Liver (tissue), 9 donors: ENCODE results near the gene LIFR. TPM values are rescaled to one million over a fixed set of nuclear protein-coding genes. Genes with fewer than 3 reads are reported as not detected.

Experiments used
- DNase-seq: peaks from one replicate; pipeline ENCODE4 v3.0.0-alpha.2; 2017; ENCODE audit warnings: low spot score
- H3K27ac ChIP-seq, 2 donors: one replicate each; pipeline ENCODE4 v1.7.0; 2013; ENCODE audit warnings: inconsistent platforms in 2 of 2, low read length in 2 of 2, control low read depth in 1 of 2, low read depth in 1 of 2, mild to moderate bottlenecking in 1 of 2
- H3K27me3 ChIP-seq, 4 donors: one replicate each; pipeline versions ENCODE4 v1.6.1 to v1.7.0; 2013; ENCODE audit warnings: low read length in 3 of 4, inconsistent platforms in 1 of 4, mild to moderate bottlenecking in 1 of 4, moderate library complexity in 1 of 4; ENCODE audit not compliant: control insufficient read depth in 4 of 4, insufficient read depth in 4 of 4
- H3K36me3 ChIP-seq, 4 donors: one replicate each; pipeline versions ENCODE4 v1.6.1 to v1.7.0; 2013; ENCODE audit warnings: low read length in 3 of 4, mild to moderate bottlenecking in 3 of 4, low read depth in 1 of 4, moderate library complexity in 1 of 4; ENCODE audit not compliant: control insufficient read depth in 4 of 4, insufficient read depth in 3 of 4
- H3K4me1 ChIP-seq, 4 donors: one replicate each; pipeline versions ENCODE4 v1.6.1 to v1.7.0; 2013; ENCODE audit warnings: low read length in 3 of 4, mild to moderate bottlenecking in 3 of 4, moderate library complexity in 1 of 4; ENCODE audit not compliant: control insufficient read depth in 4 of 4, insufficient read depth in 4 of 4
- H3K4me3 ChIP-seq, 3 donors: one replicate each; pipeline versions ENCODE4 v1.6.1 to v1.7.0; 2013; ENCODE audit warnings: low read length in 3 of 3, control low read depth in 1 of 3, low read depth in 1 of 3, mild to moderate bottlenecking in 1 of 3
- H3K9ac ChIP-seq, 2 donors: one replicate each; pipeline ENCODE4 v1.7.0; 2013; ENCODE audit warnings: low read length in 2 of 2, mild to moderate bottlenecking in 2 of 2, moderate library complexity in 2 of 2, control low read depth in 1 of 2, low read depth in 1 of 2
- H3K9me3 ChIP-seq, 4 donors: one replicate each; pipeline versions ENCODE4 v1.6.1 to v1.7.0; 2013; ENCODE audit warnings: low read length in 3 of 4; ENCODE audit not compliant: control insufficient read depth in 4 of 4
- CTCF ChIP-seq: fragments of 150-350 bp; IDR thresholded peaks from 2 replicates; pipeline ENCODE4 v1.5.1; 2017; ENCODE audit warnings: improper control_type of control experiment, low read depth, low read length; ENCODE audit not compliant: missing input control
- EGR1 ChIP-seq, 2 donors: IDR thresholded peaks; 2 replicates each; pipeline ENCODE4 v1.6.1; 2016 to 2018; ENCODE audit warnings: antibody characterized with exemption in 2 of 2, low read depth in 2 of 2
- FOXA2 ChIP-seq: IDR thresholded peaks from 2 replicates; pipeline ENCODE4 v1.6.1; 2016; ENCODE audit warnings: antibody characterized with exemption
- GABPA ChIP-seq, 2 donors: IDR thresholded peaks in 1 of 2; conservative IDR thresholded peaks in 1 of 2; 2 replicates each; pipeline ENCODE4 v1.6.1; 2016; ENCODE audit warnings: antibody characterized with exemption in 2 of 2, mild to moderate bottlenecking in 1 of 2, moderate library complexity in 1 of 2
- HNF4A ChIP-seq, 2 donors: conservative IDR thresholded peaks; 2 replicates each; pipeline ENCODE4 v1.6.1; 2016; ENCODE audit warnings: antibody characterized with exemption in 2 of 2, mild to moderate bottlenecking in 2 of 2
- HNF4G ChIP-seq: IDR thresholded peaks from 2 replicates; pipeline ENCODE4 v1.6.1; 2016; ENCODE audit warnings: antibody characterized with exemption
- JUND ChIP-seq, 2 donors: IDR thresholded peaks; 2 replicates each; pipeline ENCODE4 v1.6.1; 2016; ENCODE audit warnings: antibody characterized with exemption in 2 of 2
- NR2F2 ChIP-seq: IDR thresholded peaks from 2 replicates; pipeline ENCODE4 v1.6.1; 2016; ENCODE audit warnings: antibody characterized with exemption
- RAD21 ChIP-seq, 2 donors: IDR thresholded peaks; 2 replicates each; pipeline ENCODE4 v1.6.1; 2016; ENCODE audit warnings: antibody characterized with exemption in 2 of 2, mild to moderate bottlenecking in 2 of 2
- REST ChIP-seq: IDR thresholded peaks from 2 replicates; pipeline ENCODE4 v1.6.1; 2016; ENCODE audit warnings: antibody characterized with exemption, mild to moderate bottlenecking
- RXRA ChIP-seq, 2 donors: IDR thresholded peaks; 2 replicates each; pipeline ENCODE4 v1.6.1; 2017 to 2018; ENCODE audit warnings: antibody characterized with exemption in 2 of 2, mild to moderate bottlenecking in 1 of 2
- SP1 ChIP-seq: IDR thresholded peaks from 2 replicates; pipeline ENCODE4 v1.6.1; 2018; ENCODE audit warnings: antibody characterized with exemption, mild to moderate bottlenecking
- TAF1 ChIP-seq: conservative IDR thresholded peaks from 2 replicates; pipeline ENCODE4 v1.6.1; 2016; ENCODE audit warnings: antibody characterized with exemption, mild to moderate bottlenecking
- YY1 ChIP-seq: IDR thresholded peaks from 2 replicates; pipeline ENCODE4 v1.6.1; 2016; ENCODE audit warnings: antibody characterized with exemption, mild to moderate bottlenecking
- ZBTB33 ChIP-seq: IDR thresholded peaks from 2 replicates; pipeline ENCODE4 v1.6.1; 2016; ENCODE audit warnings: antibody characterized with exemption
- WGBS: extraction: QIAGEN DNeasy Blood & Tissue Kit; methylation state at CpG from one replicate; pipeline ENCODE4 v1.1.7; 2013; 5-methylcytosine and 5-hydroxymethylcytosine counted together
- polyA plus RNA-seq, 2 donors: library from polyadenylated mRNA; stranded (reverse) in 1 of 2; unstranded in 1 of 2; fragments of 200-250 nt in 1 of 2; fragments of >200 nt in 1 of 2; fragmentation: Nextera tagmentation in 1 of 2; extraction: Ambion mirVana in 1 of 2; gene quantifications; one replicate each; pipeline versions ENCODE4 v1.2.1 to v1.2.3, GENCODE V29; 2013 to 2015
- total RNA-seq, 2 donors: library from RNA; depleted of rRNA; stranded (reverse); fragments of >200 nt; gene quantifications; one replicate each; pipeline ENCODE4 v1.2.3, GENCODE V29; 2014
- TF ChIP-seq, protein P1 (sequence below): IDR thresholded peaks from 2 replicates; pipeline ENCODE4 v1.6.1; 2016; ENCODE audit warnings: antibody characterized with exemption
- TF ChIP-seq, protein P2 (sequence below): IDR thresholded peaks from 2 replicates; pipeline ENCODE4 v1.6.1; 2016; ENCODE audit warnings: antibody characterized with exemption
- donor health status: healthy.
- donor health status: healthy.
- donor health status: healthy.
- donor health status: healthy.
- donor health status: healthy.

Gene LIFR
- total and polyA plus RNA-seq, 4 donors: 10.5 to 79.7 (median 32.8) TPM

DNA sequence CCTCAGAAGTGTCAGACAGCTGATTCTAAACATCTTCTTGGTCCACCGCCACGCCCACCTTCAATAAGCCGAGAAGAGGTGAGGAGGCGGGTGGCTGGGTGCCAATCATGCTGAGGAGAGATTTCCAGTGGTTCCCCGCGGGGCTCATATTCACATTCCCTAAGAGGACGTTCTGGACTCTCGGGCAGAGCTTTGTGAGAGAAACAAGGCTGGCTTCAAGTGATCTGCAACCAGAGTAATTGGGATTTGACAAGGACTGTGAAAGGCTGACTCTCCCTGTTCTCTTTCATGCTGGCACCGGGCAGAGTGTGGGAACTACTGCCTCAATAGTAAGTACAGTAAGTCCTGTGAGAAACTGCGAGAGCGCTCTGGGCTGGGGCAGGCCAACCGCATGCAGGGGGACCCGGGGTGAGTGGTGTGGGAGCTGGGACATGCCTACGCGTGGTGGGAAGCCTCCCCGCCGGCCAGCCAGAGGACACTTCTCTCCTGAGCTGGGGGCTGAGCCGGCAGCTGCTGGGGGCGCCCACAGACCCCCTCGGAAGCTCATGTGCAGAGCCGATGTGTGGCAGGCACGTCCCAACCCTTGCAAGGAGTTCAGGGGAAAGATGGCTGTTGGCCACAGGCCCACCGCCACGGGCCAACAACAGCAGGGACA, 110.9 kb downstream of the LIFR start:
- H3K9me3 ChIP-seq: no peaks in the 10 kb centered on the region
- H3K36me3 ChIP-seq: no peaks in the 10 kb centered on the region
- H3K9ac ChIP-seq: no peak overlapping the region
- no peaks in the 10 kb centered on the region for H3K27me3 ChIP-seq
- no peak overlapping the region for H3K27ac ChIP-seq
- WGBS: 89% methylated on average over 24 of the region's 24 CpGs
- peaks cover 0 to 2% (median 0%) of the 10 kb centered on the region in 4 donors for H3K4me1 ChIP-seq
- TF ChIP-seq JUND (IDR thresholded peaks at IDR 0.05) (no peak), FOXA2 (no peak), HNF4A (conservative IDR thresholded peaks at IDR 0.05) (no peak), RAD21 (IDR thresholded peaks at IDR 0.05) (no peak), RXRA (IDR thresholded peaks at IDR 0.05) (no peak), TAF1 (no peak), NR2F2 (no peak)
- DNase-seq: no peak
- H3K4me3 ChIP-seq: no peak overlapping the region

DNA sequence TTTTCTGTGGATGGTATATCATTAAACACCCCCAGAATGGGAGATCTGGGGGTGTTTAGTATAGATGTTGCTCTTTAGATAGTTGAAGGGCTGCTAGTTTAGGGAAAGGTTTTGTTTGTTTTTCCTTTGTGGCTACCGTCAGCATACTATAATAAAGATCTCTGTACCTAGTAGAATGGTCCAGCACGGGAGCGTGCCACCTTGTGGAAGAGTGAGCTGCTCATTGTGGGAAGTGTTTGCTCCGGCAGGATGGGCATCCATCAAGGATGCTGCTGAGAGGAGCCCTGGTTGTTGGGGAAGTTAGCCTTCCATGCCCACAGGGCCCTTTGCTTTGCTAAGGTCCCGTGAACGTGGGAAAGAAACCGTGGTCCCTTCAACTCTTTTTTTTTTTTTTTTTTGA, 113.1 kb downstream of the LIFR start:
- TF ChIP-seq TAF1 (no peak), HNF4G (no peak), HNF4A (conservative IDR thresholded peaks at IDR 0.05) (no peak), ZBTB33 (no peak), EGR1 (IDR thresholded peaks at IDR 0.05; ENCODE audit: low read depth in 2 of 2) (no peak), NR2F2 (no peak), SP1 (no peak), CTCF (no peak), REST (no peak), JUND (IDR thresholded peaks at IDR 0.05) (no peak), GABPA (IDR thresholded peaks at IDR 0.05 in 1 of 2, conservative IDR thresholded peaks at IDR 0.05 in 1 of 2) (no peak), YY1 (no peak)
- TF ChIP-seq, protein P1, sequence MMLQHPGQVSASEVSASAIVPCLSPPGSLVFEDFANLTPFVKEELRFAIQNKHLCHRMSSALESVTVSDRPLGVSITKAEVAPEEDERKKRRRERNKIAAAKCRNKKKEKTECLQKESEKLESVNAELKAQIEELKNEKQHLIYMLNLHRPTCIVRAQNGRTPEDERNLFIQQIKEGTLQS: no peak
- TF ChIP-seq, protein P2, sequence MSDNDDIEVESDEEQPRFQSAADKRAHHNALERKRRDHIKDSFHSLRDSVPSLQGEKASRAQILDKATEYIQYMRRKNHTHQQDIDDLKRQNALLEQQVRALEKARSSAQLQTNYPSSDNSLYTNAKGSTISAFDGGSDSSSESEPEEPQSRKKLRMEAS: no peak
- WGBS: 86% methylated on average over 7 of the region's 7 CpGs
- Histone ChIP-seq H3K9ac (no peak overlapping the region), H3K4me3 (no peak overlapping the region), H3K27me3 (no peaks in the 10 kb centered on the region), H3K27ac (no peak overlapping the region), H3K9me3 (no peaks in the 10 kb centered on the region), H3K36me3 (no peaks in the 10 kb centered on the region), H3K4me1 (peaks cover 0 to 2% (median 0%) of the 10 kb centered on the region in 4 donors)
- DNase-seq: no peak
